SU-DHL-6 (cell line): ENCODE data around the gene MAML2.

Experiments used
- EZH2phosphoT487 ChIP-seq: fragments of 200-600 bp; sonication (generic), shearing (Covaris generic); conservative IDR thresholded peaks from 2 replicates; pipeline ENCODE4 v1.6.1; 2018; ENCODE audit warnings: mild to moderate bottlenecking, antibody characterized with exemption, low read length, moderate library complexity, mixed read lengths
- TF ChIP-seq, protein P1 (sequence below): fragments of 200-600 bp; sonication (generic); IDR thresholded peaks from one replicate; pipeline ENCODE4 v1.5.1; 2017; ENCODE audit warnings: antibody characterized with exemption, mild to moderate bottlenecking, low read length, moderate library complexity; ENCODE audit not compliant: insufficient read depth, poor library complexity, severe bottlenecking

DNA sequence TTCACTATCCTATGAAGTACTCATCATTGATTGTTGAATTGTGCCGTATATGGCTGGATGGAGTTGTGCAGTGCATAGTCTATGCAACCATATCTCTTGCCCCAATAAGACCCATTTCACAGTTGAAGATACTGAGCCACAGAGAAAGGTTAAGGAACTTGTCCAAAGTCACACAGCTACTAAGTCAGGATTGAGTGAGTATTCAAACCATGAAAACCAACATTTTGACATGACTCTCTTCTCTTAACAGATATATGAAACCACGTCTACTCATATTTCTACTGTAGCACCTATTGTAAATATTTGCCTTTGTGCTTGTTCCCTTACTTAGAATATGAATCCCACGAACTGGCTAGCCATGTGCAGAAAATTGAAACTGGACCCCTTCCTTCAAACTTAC, 58.1 kb downstream of the MAML2 start:
- TF ChIP-seq, protein P1, sequence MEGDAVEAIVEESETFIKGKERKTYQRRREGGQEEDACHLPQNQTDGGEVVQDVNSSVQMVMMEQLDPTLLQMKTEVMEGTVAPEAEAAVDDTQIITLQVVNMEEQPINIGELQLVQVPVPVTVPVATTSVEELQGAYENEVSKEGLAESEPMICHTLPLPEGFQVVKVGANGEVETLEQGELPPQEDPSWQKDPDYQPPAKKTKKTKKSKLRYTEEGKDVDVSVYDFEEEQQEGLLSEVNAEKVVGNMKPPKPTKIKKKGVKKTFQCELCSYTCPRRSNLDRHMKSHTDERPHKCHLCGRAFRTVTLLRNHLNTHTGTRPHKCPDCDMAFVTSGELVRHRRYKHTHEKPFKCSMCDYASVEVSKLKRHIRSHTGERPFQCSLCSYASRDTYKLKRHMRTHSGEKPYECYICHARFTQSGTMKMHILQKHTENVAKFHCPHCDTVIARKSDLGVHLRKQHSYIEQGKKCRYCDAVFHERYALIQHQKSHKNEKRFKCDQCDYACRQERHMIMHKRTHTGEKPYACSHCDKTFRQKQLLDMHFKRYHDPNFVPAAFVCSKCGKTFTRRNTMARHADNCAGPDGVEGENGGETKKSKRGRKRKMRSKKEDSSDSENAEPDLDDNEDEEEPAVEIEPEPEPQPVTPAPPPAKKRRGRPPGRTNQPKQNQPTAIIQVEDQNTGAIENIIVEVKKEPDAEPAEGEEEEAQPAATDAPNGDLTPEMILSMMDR: no peak
- no peak for TF ChIP-seq EZH2phosphoT487
